Measurements from ENCODE around the gene PLXNA4.

DNA sequence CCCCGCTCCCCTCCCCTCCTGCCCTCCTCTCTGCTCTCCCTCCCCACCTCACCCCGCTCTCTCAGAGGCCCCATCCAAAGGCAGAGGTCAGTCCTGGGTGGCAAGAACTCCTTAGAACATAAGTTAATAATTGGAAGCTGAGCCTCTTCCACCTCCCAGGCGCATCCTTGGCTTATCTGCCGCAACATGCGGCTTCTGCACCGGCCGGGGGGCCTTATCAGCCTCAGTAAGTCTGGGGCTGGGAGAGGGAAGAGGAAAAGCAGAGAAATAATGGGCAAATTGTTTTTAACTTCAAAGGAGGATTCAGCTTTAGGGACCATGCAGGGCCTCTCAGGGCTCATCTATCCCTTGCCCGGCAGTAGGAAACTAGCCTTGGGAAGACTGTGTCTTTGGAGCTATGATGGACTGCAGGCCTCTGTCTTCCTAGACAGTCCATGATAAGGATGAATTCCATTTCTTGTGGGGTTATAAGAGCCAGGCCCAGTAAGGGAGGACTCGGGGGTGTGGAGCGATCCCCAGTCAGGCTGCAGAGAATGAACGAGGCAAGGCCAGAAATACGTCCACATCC is 411.6 kb downstream of the PLXNA4 start:
- TF ChIP-seq, protein P1, sequence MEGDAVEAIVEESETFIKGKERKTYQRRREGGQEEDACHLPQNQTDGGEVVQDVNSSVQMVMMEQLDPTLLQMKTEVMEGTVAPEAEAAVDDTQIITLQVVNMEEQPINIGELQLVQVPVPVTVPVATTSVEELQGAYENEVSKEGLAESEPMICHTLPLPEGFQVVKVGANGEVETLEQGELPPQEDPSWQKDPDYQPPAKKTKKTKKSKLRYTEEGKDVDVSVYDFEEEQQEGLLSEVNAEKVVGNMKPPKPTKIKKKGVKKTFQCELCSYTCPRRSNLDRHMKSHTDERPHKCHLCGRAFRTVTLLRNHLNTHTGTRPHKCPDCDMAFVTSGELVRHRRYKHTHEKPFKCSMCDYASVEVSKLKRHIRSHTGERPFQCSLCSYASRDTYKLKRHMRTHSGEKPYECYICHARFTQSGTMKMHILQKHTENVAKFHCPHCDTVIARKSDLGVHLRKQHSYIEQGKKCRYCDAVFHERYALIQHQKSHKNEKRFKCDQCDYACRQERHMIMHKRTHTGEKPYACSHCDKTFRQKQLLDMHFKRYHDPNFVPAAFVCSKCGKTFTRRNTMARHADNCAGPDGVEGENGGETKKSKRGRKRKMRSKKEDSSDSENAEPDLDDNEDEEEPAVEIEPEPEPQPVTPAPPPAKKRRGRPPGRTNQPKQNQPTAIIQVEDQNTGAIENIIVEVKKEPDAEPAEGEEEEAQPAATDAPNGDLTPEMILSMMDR (IDR thresholded peaks at IDR 0.05; ENCODE audit: insufficient read depth, low read length, poor library complexity, severe bottlenecking), result no peak
- TF ChIP-seq EZH2phosphoT487 (conservative IDR thresholded peaks at IDR 0.05; ENCODE audit: low read length), result no peak
